SK-N-SH (cell line): ENCODE measurements around the gene ATF6. TPM values are rescaled to one million over a fixed set of nuclear protein-coding genes. Genes with fewer than 3 reads are reported as not detected.

ENCODE experiments used
- CTCF ChIA-PET: fragments of 300-600, 350-600 bp; formaldehyde crosslinking; extraction: SDS; loops from one replicate; lab custom pipeline; 2021; lab: Yijun Ruan, JAX
- POLR2A ChIA-PET: fragments of 350-600 bp; sonication (Branson Sonifier 250); formaldehyde crosslinking; extraction: SDS; loops from one replicate; lab custom pipeline; 2020; ENCODE audit warnings: antibody characterized with exemption, inconsistent platforms; lab: Yijun Ruan, JAX
- DNase-seq: peaks from one replicate; pipeline ENCODE4 v3.0.0; 2012
- H2AFZ ChIP-seq: fragments of 200-600 bp; sonication (generic); 2 replicates; pipeline ENCODE4 v1.8.1; 2016; ENCODE audit warnings: antibody characterized with exemption, mild to moderate bottlenecking, low read depth
- H3F3A ChIP-seq: fragments of 200-600 bp; sonication (generic); replicated peaks from 2 replicates; pipeline ENCODE3; 2016; ENCODE audit warnings: antibody characterized with exemption, mild to moderate bottlenecking; ENCODE audit not compliant: insufficient read depth
- H3K27ac ChIP-seq, 2 experiments: fragments of 200-500 bp in 1 of 2; fragments of 200-600 bp in 1 of 2; sonication (Bioruptor generic) in 1 of 2; sonication (generic), shearing (Covaris generic) in 1 of 2; 2 replicates each; pipeline versions ENCODE4 v1.5.1 to v1.6.1; 2014 to 2016; ENCODE audit warnings: low read depth in 2 of 2, inconsistent platforms in 1 of 2, low read length in 1 of 2, mild to moderate bottlenecking in 1 of 2, mixed read lengths in 1 of 2
- H3K27me3 ChIP-seq: fragments of 200-600 bp; sonication (generic), shearing (Covaris generic); 2 replicates; pipeline ENCODE4 v1.6.1; 2016; ENCODE audit warnings: mixed run types; ENCODE audit not compliant: insufficient read depth
- H3K36me3 ChIP-seq, 2 experiments: fragments of 200-500 bp in 1 of 2; fragments of 200-600 bp in 1 of 2; sonication (Bioruptor generic) in 1 of 2; sonication (generic) in 1 of 2; replicated peaks in 1 of 2; 2 replicates each; pipeline versions ENCODE3 to v1.5.1; 2014 to 2016; ENCODE audit warnings: low read length in 1 of 2, mild to moderate bottlenecking in 1 of 2; ENCODE audit not compliant: insufficient read depth in 2 of 2, control insufficient read depth in 1 of 2
- H3K4me1 ChIP-seq, 2 experiments: fragments of 200-500 bp in 1 of 2; fragments of 200-600 bp in 1 of 2; sonication (Bioruptor generic) in 1 of 2; sonication (generic), shearing (Covaris generic) in 1 of 2; 2 replicates each; pipeline versions ENCODE4 v1.5.1 to v1.6.1; 2014 to 2016; ENCODE audit warnings: low read depth in 1 of 2, low read length in 1 of 2, mixed run types in 1 of 2; ENCODE audit not compliant: insufficient read depth in 2 of 2, control insufficient read depth in 1 of 2
- H3K4me2 ChIP-seq: fragments of 200-600 bp; sonication (generic), shearing (Covaris generic); 2 replicates; pipeline ENCODE4 v1.6.1; 2017; ENCODE audit warnings: mixed run types
- H3K4me3 ChIP-seq, 2 experiments: fragments of 200-500 bp in 1 of 2; fragments of 200-600 bp in 1 of 2; sonication (Bioruptor generic) in 1 of 2; sonication (generic), shearing (Covaris generic) in 1 of 2; 2 replicates each; pipeline versions ENCODE4 v1.5.1 to v1.8.1; 2014 to 2016; ENCODE audit warnings: low read depth in 2 of 2, inconsistent platforms in 1 of 2, low read length in 1 of 2, mild to moderate bottlenecking in 1 of 2, mixed read lengths in 1 of 2, moderate library complexity in 1 of 2
- H3K79me2 ChIP-seq: fragments of 200-600 bp; sonication (generic); 2 replicates; pipeline ENCODE4 v1.8.1; 2017; ENCODE audit warnings: mild to moderate bottlenecking; ENCODE audit not compliant: insufficient read depth
- H3K9ac ChIP-seq: fragments of 200-600 bp; sonication (generic); 2 replicates; pipeline ENCODE4 v1.6.1; 2017; ENCODE audit warnings: mixed run types
- H3K9me2 ChIP-seq: fragments of 200-600 bp; sonication (generic); 2 replicates; pipeline ENCODE4 v1.6.1; 2017; ENCODE audit warnings: mixed run types
- H3K9me3 ChIP-seq: fragments of 200-600 bp; sonication (generic); 2 replicates; pipeline ENCODE4 v1.6.1; 2017; ENCODE audit warnings: mixed run types, mild to moderate bottlenecking, moderate library complexity
- H4K20me1 ChIP-seq: fragments of 200-600 bp; sonication (generic); 2 replicates; pipeline ENCODE4 v1.6.1; 2017; ENCODE audit warnings: mild to moderate bottlenecking, mixed run types; ENCODE audit not compliant: insufficient read depth
- CHD2 ChIP-seq: fragments of 150-350 bp; IDR thresholded peaks from 2 replicates; pipeline ENCODE4 v1.6.1; 2018; ENCODE audit warnings: low read length; ENCODE audit not compliant: partially characterized antibody
- EP300 ChIP-seq, 2 experiments: IDR thresholded peaks; 2 replicates each; pipeline versions ENCODE4 v1.4.0 to v1.6.1; 2012; ENCODE audit warnings: borderline replicate concordance in 1 of 2, low read depth in 1 of 2, low read length in 1 of 2
- FOSL2 ChIP-seq: IDR thresholded peaks from 2 replicates; pipeline ENCODE4 v1.4.0; 2012; ENCODE audit warnings: low read depth, mild to moderate bottlenecking, moderate library complexity, borderline replicate concordance
- FOXJ3 ChIP-seq: sonication (generic); formaldehyde crosslinking; IDR thresholded peaks from 2 replicates; pipeline ENCODE4 v1.5.1; 2020; ENCODE audit warnings: mild to moderate bottlenecking, missing genetic modification reagents
- GATA2 ChIP-seq: sonication (generic); formaldehyde crosslinking; IDR thresholded peaks from 2 replicates; pipeline ENCODE4 v1.5.0; 2020; ENCODE audit warnings: mild to moderate bottlenecking, missing genetic modification reagents
- IRF3 ChIP-seq: fragments of 150-350 bp; IDR thresholded peaks from 2 replicates; pipeline ENCODE4 v1.6.1; 2016; ENCODE audit warnings: mild to moderate bottlenecking, low read depth, low read length
- MAX ChIP-seq: IDR thresholded peaks from 2 replicates; pipeline ENCODE4 v1.4.0; 2012; ENCODE audit warnings: low read depth
- NRF1 ChIP-seq: IDR thresholded peaks from 2 replicates; pipeline ENCODE4 v1.6.1; 2012; ENCODE audit warnings: low read depth, mild to moderate bottlenecking, low read length
- RAD21 ChIP-seq: IDR thresholded peaks from 2 replicates; pipeline ENCODE4 v1.6.1; 2012; ENCODE audit warnings: mild to moderate bottlenecking, low read length
- RCOR1 ChIP-seq: fragments of 150-350 bp; IDR thresholded peaks from 2 replicates; pipeline ENCODE4 v1.6.1; 2017; ENCODE audit warnings: antibody characterized with exemption, low read length
- RFX5 ChIP-seq: IDR thresholded peaks from 2 replicates; pipeline ENCODE4 v1.6.1; 2012; ENCODE audit warnings: mild to moderate bottlenecking, improper control_type of control experiment, low read length
- SIN3A ChIP-seq: IDR thresholded peaks from 2 replicates; pipeline ENCODE4 v1.6.1; 2012; ENCODE audit warnings: low read depth, mild to moderate bottlenecking, low read length, moderate library complexity, borderline replicate concordance
- SMC3 ChIP-seq: IDR thresholded peaks from 2 replicates; pipeline ENCODE4 v1.6.1; 2012; ENCODE audit warnings: low read depth, low read length, improper control_type of control experiment
- USF1 ChIP-seq: IDR thresholded peaks from 2 replicates; pipeline ENCODE4 v1.4.0; 2012; ENCODE audit warnings: low read depth, borderline replicate concordance
- WGBS: methylation state at CpG from one replicate; pipeline ENCODE4 v1.1.6; 2017; ENCODE audit warnings: low lambda C conversion rate; 5-methylcytosine and 5-hydroxymethylcytosine counted together
- polyA plus RNA-seq, 3 experiments: library from polyadenylated mRNA; depleted of rRNA; stranded (reverse); fragments of >200 nt; gene quantifications; 2 replicates each; pipeline ENCODE4 v1.2.3, GENCODE V29; 2012
- TF ChIP-seq, protein P1 (sequence below): IDR thresholded peaks from 2 replicates; pipeline ENCODE4 v1.4.0; 2012; ENCODE audit warnings: low read depth, borderline replicate concordance
- TF ChIP-seq, protein P2 (sequence below): IDR thresholded peaks from 2 replicates; pipeline ENCODE4; 2012

Gene ATF6
- polyA plus RNA-seq, 1 of the 3 experiments (the other 2 are of a cell fraction): 8.8 TPM

DNA sequence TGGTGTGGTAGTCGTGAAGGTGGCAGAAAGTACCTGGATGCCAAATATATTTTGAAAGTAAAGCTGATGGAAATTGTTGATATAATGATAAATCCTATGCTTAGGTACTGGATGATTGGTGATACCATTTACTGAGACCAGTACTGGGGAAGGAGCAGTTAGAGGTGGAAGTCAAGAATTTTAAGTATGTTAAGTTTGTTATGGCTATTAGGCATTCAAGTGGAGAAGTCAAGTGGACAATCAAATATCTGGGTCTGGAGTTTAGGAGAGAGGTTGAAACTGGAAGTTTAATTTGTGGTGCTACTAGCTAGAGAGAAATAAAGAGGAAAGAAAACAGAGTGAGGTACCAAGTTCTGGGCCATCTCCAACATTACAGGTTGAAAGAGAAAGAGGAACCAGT lies 89.1 kb downstream of the ATF6 start:
- DNase-seq: no peak
- Histone ChIP-seq H4K20me1 (no peaks in the 10 kb centered on the region), H3K27me3 (no peaks in the 10 kb centered on the region), H3F3A (no peaks in the 10 kb centered on the region), H3K9ac (no peak overlapping the region), H3K4me1 (no peaks in the 10 kb centered on the region), H3K9me3 (no peaks in the 10 kb centered on the region), H2AFZ (no peak overlapping the region), H3K4me2 (no peak overlapping the region), H3K27ac (no peak overlapping the region), H3K36me3 (peaks cover 15 to 20% of the 10 kb centered on the region in 2 experiments), H3K4me3 (no peak overlapping the region), H3K79me2 (no peaks in the 10 kb centered on the region), H3K9me2 (no peaks in the 10 kb centered on the region)
- 92% methylated on average over 1 of the region's 1 CpG for WGBS
- ChIA-PET CTCF (interaction anchor here (0.9 to 1.1 kb wide), 2 partner anchors 62 to 520 kb away, joined by 3 to 4 read pairs; no protein-coding TSS in a partner anchor), POLR2A (no interaction called here)
- no peak for TF ChIP-seq NRF1
- TF ChIP-seq FOXJ3 (CRISPR knock-in tag): no peak
- TF ChIP-seq SIN3A: no peak
- no peak for TF ChIP-seq MAX
- TF ChIP-seq SMC3: no peak
- no peak for TF ChIP-seq GATA2 (CRISPR knock-in tag)
- TF ChIP-seq USF1: no peak
- TF ChIP-seq, protein P1, sequence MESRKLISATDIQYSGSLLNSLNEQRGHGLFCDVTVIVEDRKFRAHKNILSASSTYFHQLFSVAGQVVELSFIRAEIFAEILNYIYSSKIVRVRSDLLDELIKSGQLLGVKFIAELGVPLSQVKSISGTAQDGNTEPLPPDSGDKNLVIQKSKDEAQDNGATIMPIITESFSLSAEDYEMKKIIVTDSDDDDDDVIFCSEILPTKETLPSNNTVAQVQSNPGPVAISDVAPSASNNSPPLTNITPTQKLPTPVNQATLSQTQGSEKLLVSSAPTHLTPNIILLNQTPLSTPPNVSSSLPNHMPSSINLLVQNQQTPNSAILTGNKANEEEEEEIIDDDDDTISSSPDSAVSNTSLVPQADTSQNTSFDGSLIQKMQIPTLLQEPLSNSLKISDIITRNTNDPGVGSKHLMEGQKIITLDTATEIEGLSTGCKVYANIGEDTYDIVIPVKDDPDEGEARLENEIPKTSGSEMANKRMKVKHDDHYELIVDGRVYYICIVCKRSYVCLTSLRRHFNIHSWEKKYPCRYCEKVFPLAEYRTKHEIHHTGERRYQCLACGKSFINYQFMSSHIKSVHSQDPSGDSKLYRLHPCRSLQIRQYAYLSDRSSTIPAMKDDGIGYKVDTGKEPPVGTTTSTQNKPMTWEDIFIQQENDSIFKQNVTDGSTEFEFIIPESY: no peak
- TF ChIP-seq RFX5: no peak
- TF ChIP-seq, protein P2, sequence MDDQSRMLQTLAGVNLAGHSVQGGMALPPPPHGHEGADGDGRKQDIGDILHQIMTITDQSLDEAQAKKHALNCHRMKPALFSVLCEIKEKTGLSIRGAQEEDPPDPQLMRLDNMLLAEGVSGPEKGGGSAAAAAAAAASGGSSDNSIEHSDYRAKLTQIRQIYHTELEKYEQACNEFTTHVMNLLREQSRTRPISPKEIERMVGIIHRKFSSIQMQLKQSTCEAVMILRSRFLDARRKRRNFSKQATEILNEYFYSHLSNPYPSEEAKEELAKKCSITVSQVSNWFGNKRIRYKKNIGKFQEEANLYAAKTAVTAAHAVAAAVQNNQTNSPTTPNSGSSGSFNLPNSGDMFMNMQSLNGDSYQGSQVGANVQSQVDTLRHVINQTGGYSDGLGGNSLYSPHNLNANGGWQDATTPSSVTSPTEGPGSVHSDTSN: no peak

DNA sequence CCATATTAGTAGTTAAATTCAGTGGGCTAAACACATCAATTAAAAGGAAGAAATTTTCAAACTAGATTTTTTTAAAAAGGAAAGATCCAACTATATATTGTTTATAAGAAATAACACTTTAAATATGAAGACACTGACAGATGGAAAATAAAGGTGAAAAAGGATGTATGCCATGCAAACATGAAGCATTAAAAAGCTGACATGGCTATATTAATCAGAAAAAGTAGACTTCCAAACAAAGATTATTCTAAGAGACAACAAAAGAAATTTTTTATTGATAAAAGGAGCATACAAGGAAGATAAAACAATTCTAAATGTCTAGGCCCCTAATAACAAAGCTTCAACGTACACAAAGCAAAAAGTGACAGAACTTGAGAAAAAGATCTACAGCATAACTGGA lies 92.2 kb downstream of the ATF6 start:
- Histone ChIP-seq H3K4me3 (no peak overlapping the region), H3K4me1 (no peaks in the 10 kb centered on the region), H3K9ac (no peak overlapping the region), H2AFZ (no peak overlapping the region), H3K79me2 (no peaks in the 10 kb centered on the region), H3F3A (no peaks in the 10 kb centered on the region), H3K9me3 (no peaks in the 10 kb centered on the region), H4K20me1 (no peaks in the 10 kb centered on the region), H3K27me3 (no peaks in the 10 kb centered on the region), H3K9me2 (no peaks in the 10 kb centered on the region), H3K36me3 (peaks cover 25 to 27% of the 10 kb centered on the region in 2 experiments), H3K4me2 (no peak overlapping the region), H3K27ac (no peak overlapping the region)
- no peak for DNase-seq
- no peak for TF ChIP-seq IRF3
- TF ChIP-seq RCOR1: no peak
- TF ChIP-seq RAD21: no peak
- TF ChIP-seq CHD2: no peak
- TF ChIP-seq FOSL2: no peak
- TF ChIP-seq EP300 (IDR thresholded peaks at IDR 0.05; ENCODE audit: borderline replicate concordance in 1 of 2, low read depth in 1 of 2, low read length in 1 of 2): no peak
- TF ChIP-seq RFX5: no peak
- ChIA-PET POLR2A (no interaction called here), CTCF (interaction anchor here (1.0 to 1.8 kb wide), 3 partner anchors 35 to 179 kb away, joined by 3 to 4 read pairs (median 3); no protein-coding TSS in a partner anchor)
- WGBS: 100% methylated on average over 1 of the region's 1 CpG
